GM12892 (cell line): ENCODE measurements around the gene IFNE.
"Not testable (repeated sequence)": the region's sequence is repeated elsewhere in the genome, so short reads cannot be mapped to it uniquely, and the experiment has no call there.

Source experiments
- DNase-seq: peaks from one replicate; pipeline ENCODE4 v3.0.0; 2011; ENCODE audit not compliant: insufficient read length
- FAIRE-seq: peaks from 2 replicates; lab custom pipeline; 2011; peaks lifted over from hg19 to GRCh38; lab: Jason Lieb, UNC
- POLR2A ChIP-seq: IDR thresholded peaks from 2 replicates; pipeline ENCODE4 v1.6.1; 2011; ENCODE audit warnings: low read depth, low read length, control low read depth
- POLR2AphosphoS5 ChIP-seq: IDR thresholded peaks from 2 replicates; pipeline ENCODE4 v1.6.1; 2011; ENCODE audit warnings: low read depth, low read length, control low read depth
- TAF1 ChIP-seq: IDR thresholded peaks from 2 replicates; pipeline ENCODE4 v1.6.1; 2011; ENCODE audit warnings: low read depth, mild to moderate bottlenecking, control low read depth, low read length, borderline replicate concordance

Gene IFNE

GRCh38 chr9:21479152-21479702 lies 2.9 kb downstream of the IFNE start:
- FAIRE-seq (no peak), DNase-seq (no peak)
- no peak for TF ChIP-seq TAF1
- TF ChIP-seq POLR2A: no peak
- TF ChIP-seq POLR2AphosphoS5: no peak

- FAIRE-seq: no peak
- no peak for TF ChIP-seq POLR2A
- TF ChIP-seq POLR2AphosphoS5: no peak
- no peak for DNase-seq
These were observed 4.6 kb downstream of the IFNE start for GRCh38 chr9:21477466-21477865.

- FAIRE-seq (no peak), DNase-seq (no peak)
- TF ChIP-seq TAF1: no peak
- TF ChIP-seq POLR2AphosphoS5: no peak
- no peak for TF ChIP-seq POLR2A
These were observed 8.9 kb downstream of the IFNE start for GRCh38 chr9:21473236-21473635.

- FAIRE-seq (no peak), DNase-seq (no peak)
- no peak for TF ChIP-seq POLR2AphosphoS5
- no peak for TF ChIP-seq POLR2A
- TF ChIP-seq TAF1: no peak
These were observed 12.0 kb downstream of the IFNE start for GRCh38 chr9:21470126-21470525.

DNA sequence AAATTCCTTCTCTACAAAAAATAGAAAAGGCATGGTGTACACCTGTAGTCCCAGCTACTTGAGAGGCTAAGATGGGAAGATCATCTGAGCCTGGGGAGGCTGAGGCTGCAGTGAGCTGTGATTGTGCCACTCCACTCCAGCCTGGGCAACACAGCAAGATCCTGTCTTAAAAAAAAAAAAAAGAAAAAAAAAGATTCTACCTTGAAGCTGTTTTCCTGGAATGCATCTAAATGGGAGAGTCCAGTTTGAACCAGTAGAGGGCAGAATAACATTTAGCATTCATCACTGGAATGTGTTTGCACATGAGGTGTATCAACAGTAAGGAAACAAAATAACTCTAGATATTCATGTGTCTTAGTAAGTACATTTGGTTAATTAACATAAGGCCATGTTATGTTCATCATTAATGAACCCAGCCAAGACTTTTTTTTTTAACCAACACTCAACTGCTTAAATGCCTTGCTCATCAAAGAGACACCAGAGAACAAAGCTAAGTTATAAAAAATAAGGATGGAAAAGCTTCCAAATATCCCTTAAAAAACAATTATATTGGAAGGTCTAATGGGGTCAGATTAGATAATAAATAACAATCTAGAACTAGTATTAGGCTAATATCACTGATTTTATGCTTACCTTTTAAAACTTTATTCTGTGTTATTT lies 16.1 kb downstream of the IFNE start:
- peak; percentile 64 for FAIRE-seq

DNA sequence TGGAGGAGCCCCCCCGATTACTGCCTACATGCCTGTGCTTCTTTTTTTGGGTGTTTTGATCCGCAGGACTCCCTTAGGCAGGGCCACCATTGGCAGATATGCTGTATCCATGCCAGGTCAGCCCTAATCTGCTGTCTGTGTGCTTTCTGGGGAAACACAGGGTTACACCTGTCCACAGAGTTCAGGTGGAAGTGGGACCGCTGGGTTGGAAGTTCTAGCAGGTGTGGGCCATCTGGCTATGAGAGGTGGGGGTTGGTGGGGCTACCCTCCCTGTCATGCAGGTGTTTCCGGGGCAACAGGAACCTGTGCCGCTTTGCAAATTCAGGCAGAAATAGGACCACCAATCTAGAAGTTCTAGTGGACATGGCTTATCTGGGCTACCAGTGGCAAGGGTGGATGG lies 17.0 kb downstream of the IFNE start:
- FAIRE-seq: no peak

More for the DNA sequence above, 16.1 kb downstream of the IFNE start:
- DNase-seq: no peak
- TF ChIP-seq POLR2A: no peak

DNA sequence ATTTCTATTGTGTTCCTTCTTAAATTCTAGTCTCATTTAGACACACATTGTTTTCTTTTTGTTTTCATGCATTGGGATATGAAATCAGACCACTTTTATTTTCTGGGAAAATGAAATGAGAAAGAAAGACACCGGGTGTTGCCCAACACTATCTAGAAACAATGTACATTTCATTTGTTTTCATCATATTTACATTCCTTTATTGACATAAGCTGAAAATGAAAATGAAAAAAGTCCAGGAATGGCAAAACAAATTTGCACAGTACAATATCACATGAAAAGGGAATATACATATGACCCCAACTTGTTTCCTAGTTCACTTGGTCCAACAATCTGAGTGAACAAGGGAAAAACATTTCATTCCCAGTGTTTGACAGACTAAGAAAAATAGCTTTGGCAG lies 20.7 kb downstream of the IFNE start:
- no peak for TF ChIP-seq POLR2AphosphoS5
- TF ChIP-seq TAF1: no peak
- no peak for TF ChIP-seq POLR2A
- DNase-seq (no peak), FAIRE-seq (no peak)

More for the DNA sequence above, 17.0 kb downstream of the IFNE start:
- TF ChIP-seq TAF1 (no peak), POLR2A (no peak), POLR2AphosphoS5 (no peak)
- no peak for DNase-seq

DNA sequence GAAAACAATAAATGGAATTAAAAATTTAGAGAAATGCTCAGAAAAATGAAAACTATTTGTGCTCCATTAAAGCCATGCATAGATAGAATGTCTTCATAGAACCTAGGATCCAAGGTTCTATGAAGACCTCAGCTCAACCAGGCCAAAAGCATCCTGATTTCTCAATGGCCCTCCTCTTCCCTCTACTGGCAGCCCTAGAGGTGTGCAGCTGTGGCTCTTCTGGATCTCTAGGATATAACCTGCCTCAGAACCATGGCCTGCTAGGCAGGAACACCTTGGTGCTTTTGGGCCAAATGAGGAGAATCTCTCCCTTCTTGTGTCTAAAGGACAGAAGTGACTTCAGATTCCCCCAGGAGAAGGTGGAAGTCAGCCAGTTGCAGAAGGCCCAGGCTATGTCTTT lies 26.8 kb downstream of the IFNE start:
- DNase-seq (no peak), FAIRE-seq (no peak)
- TF ChIP-seq POLR2AphosphoS5: no peak

- FAIRE-seq (no peak), DNase-seq (no peak)
- no peak for TF ChIP-seq TAF1
- TF ChIP-seq POLR2A: no peak
- TF ChIP-seq POLR2AphosphoS5: no peak
These were observed 28.0 kb downstream of the IFNE start for GRCh38 chr9:21454149-21454548.

- DNase-seq (no peak), FAIRE-seq (no peak)
- TF ChIP-seq TAF1: no peak
- no peak for TF ChIP-seq POLR2AphosphoS5
- TF ChIP-seq POLR2A: no peak
These were observed 29.4 kb downstream of the IFNE start for GRCh38 chr9:21452681-21453080.

- TF ChIP-seq POLR2A: no peak
- TF ChIP-seq POLR2AphosphoS5: no peak
- no peak for TF ChIP-seq TAF1
- FAIRE-seq (no peak), DNase-seq (no peak)
These were observed 31.2 kb downstream of the IFNE start for GRCh38 chr9:21450733-21451394.

GRCh38 chr9:21449312-21449711 lies 32.8 kb downstream of the IFNE start:
- DNase-seq, FAIRE-seq: not testable (repeated sequence)
